M059J (cell line): ENCODE results near the gene CDC123. TPM values are rescaled to one million over a fixed set of nuclear protein-coding genes. Genes with fewer than 3 reads are reported as not detected.

Experiments
- DNase-seq: peaks from one replicate; pipeline ENCODE4 v3.0.0-alpha.2; 2012; ENCODE audit warnings: low read depth
- total RNA-seq: library from RNA; depleted of rRNA; stranded (reverse); fragments of >200 nt; shearing (Covaris generic); gene quantifications from 2 replicates; pipeline ENCODE4 v1.2.3, GENCODE V29; 2014; rRNA removed

Gene CDC123
- total RNA-seq, 1 experiment from 2014 or later = 83.1 TPM

- DNase-seq = no peak
Observed at GRCh38 chr10:12299222-12299965, 103.4 kb downstream of the CDC123 start.

Other genes starting within 250 kb of the CDC123 start
- 5.4 and 11.2 TPM in 2 replicates for gene UPF2, start 153.4 kb upstream of the CDC123 start, total RNA-seq
- gene DHTKD1, start 127.2 kb upstream of the CDC123 start, total RNA-seq = 9.2 and 20.2 TPM in 2 replicates
- 5.0 and 6.4 TPM in 2 replicates for gene SEC61A2, start 66.5 kb upstream of the CDC123 start, total RNA-seq
- 53.2 and 99.3 TPM in 2 replicates for gene NUDT5, start 297 bp upstream of the CDC123 start, total RNA-seq
- gene CAMK1D, start 153.4 kb downstream of the CDC123 start, total RNA-seq = 0.57 and 1.4 TPM in 2 replicates